ENCODE measurements around the gene DLGAP1. TPM values are rescaled to one million over a fixed set of nuclear protein-coding genes. Genes with fewer than 3 reads are reported as not detected.

The DLGAP1 gene
- total RNA-seq, 1 experiment from 2014 or later: 0.39 TPM

DNA sequence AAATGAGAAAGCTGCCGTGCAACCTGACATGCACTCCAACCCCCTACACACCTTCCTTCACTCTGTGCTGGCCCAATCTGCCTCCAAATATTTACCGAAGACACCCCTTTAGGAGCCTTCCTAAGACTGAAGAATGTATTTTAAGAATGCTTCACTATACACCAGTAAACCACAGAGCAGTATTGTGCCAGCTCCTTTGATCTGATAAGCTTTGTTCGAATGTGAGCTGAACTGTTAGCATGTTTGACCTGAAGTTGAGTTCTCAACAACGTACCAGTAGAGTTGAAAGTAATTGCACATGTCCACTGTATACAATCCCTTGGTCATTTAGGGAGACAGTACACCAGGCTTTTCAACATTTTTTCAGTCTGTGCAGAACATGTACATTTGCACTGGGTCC is 745.9 kb downstream of the DLGAP1 start:
- no peak overlapping the region for H2AFZ ChIP-seq (ENCODE audit: low read depth, low read length, poor library complexity, severe bottlenecking)
- ATAC-seq: no peak
- peaks cover 4 to 9% of the 10 kb centered on the region in 2 experiments; a peak in 2 of 4 replicates for H3K4me1 ChIP-seq (ENCODE audit: control insufficient read depth in 1 of 2, insufficient read depth in 2 of 2, low read length in 2 of 2)
- no peak overlapping the region for H3K4me2 ChIP-seq (ENCODE audit: low read length)
- H3K9me3 ChIP-seq (ENCODE audit: control insufficient read depth in 1 of 2, insufficient read depth in 1 of 2, low read depth in 1 of 2, low read length in 2 of 2): no peaks in the 10 kb centered on the region
- DNase-seq (ENCODE audit: low read depth, low spot score): no peak
- POLR2A ChIA-PET: no interaction called here
- no peaks in the 10 kb centered on the region for H3K36me3 ChIP-seq (ENCODE audit: control insufficient read depth in 1 of 2, insufficient read depth in 2 of 2, low read length in 2 of 2)
- H3K4me3 ChIP-seq (replicated peaks in 1 of 2; ENCODE audit: low read depth in 1 of 2, low read length in 2 of 2): no peak overlapping the region
- intact Hi-C loops (cut with micrococcal nuclease): loop anchor here (5.0 kb wide), 1 partner anchor 427 kb away; no protein-coding TSS in a partner anchor
- BruUV-seq (replicated peaks): no TSS peak
- no peaks in the 10 kb centered on the region for H4K20me1 ChIP-seq (ENCODE audit: insufficient read depth)
- CTCF ChIA-PET: interaction anchor here (1.6 to 1.9 kb wide), 2 partner anchors 62 to 286 kb away, joined by 3 to 5 read pairs; no protein-coding TSS in a partner anchor
- H3K9ac ChIP-seq (ENCODE audit: low read length): no peak overlapping the region
- no peaks in the 10 kb centered on the region for H3K9me2 ChIP-seq (ENCODE audit: insufficient read depth)
- H3K27ac ChIP-seq (ENCODE audit: low read depth, low read length): no peak overlapping the region
- RAD21 ChIA-PET (ENCODE audit: low non-redundant PET in 1 of 2, low total read pairs in 2 of 2, uncharacterized antibody in 2 of 2, unreplicated experiment in 2 of 2): no interaction called here
- no peaks in the 10 kb centered on the region for H3K79me2 ChIP-seq (ENCODE audit: insufficient read depth, low read length)
- H3K27me3 ChIP-seq (ENCODE audit: insufficient read depth, low read length): no peaks in the 10 kb centered on the region
- TF ChIP-seq JUND (IDR thresholded peaks at IDR 0.05) (no peak), TCF7L2 (IDR thresholded peaks at IDR 0.05; ENCODE audit: borderline replicate concordance, extremely low read depth, insufficient read depth, insufficient read length) (no peak), ZFX (IDR thresholded peaks at IDR 0.05) (no peak), EGR1 (IDR thresholded peaks at IDR 0.05; ENCODE audit: low read depth) (no peak), FOSL1 (IDR thresholded peaks at IDR 0.05; ENCODE audit: low read depth) (no peak), ZNF274 (IDR thresholded peaks at IDR 0.05; ENCODE audit: low read depth, low read length) (no peak), SP1 (IDR thresholded peaks at IDR 0.05; ENCODE audit: low read depth) (no peak), RAD21 (IDR thresholded peaks at IDR 0.05; ENCODE audit: low read depth) (no peak), EZH2phosphoT487 (IDR thresholded peaks at IDR 0.05; ENCODE audit: borderline replicate concordance) (no peak), ELF1 (IDR thresholded peaks at IDR 0.05; ENCODE audit: borderline replicate concordance, low read depth) (no peak), POLR2A (IDR thresholded peaks at IDR 0.05; ENCODE audit: borderline replicate concordance, extremely low read depth, insufficient read depth, insufficient read length) (no peak)
- TF ChIP-seq, protein P1, sequence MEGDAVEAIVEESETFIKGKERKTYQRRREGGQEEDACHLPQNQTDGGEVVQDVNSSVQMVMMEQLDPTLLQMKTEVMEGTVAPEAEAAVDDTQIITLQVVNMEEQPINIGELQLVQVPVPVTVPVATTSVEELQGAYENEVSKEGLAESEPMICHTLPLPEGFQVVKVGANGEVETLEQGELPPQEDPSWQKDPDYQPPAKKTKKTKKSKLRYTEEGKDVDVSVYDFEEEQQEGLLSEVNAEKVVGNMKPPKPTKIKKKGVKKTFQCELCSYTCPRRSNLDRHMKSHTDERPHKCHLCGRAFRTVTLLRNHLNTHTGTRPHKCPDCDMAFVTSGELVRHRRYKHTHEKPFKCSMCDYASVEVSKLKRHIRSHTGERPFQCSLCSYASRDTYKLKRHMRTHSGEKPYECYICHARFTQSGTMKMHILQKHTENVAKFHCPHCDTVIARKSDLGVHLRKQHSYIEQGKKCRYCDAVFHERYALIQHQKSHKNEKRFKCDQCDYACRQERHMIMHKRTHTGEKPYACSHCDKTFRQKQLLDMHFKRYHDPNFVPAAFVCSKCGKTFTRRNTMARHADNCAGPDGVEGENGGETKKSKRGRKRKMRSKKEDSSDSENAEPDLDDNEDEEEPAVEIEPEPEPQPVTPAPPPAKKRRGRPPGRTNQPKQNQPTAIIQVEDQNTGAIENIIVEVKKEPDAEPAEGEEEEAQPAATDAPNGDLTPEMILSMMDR (IDR thresholded peaks at IDR 0.05 in 2 of 3, conservative IDR thresholded peaks at IDR 0.05 in 1 of 3; ENCODE audit: borderline replicate concordance in 1 of 3, insufficient read depth in 1 of 3, low read depth in 2 of 3, low read length in 2 of 3): no peak

All from HCT116 (cell line).